Measurements from ENCODE around the gene MPV17. TPM values are rescaled to one million over a fixed set of nuclear protein-coding genes. Genes with fewer than 3 reads are reported as not detected.
A peak's percentile ranks its signal among the peaks of the same experiment; 100 is the strongest.

The MPV17 gene
- total and polyA plus RNA-seq, 2 of the 13 experiments (the other 11 are each of a cell fraction or from before 2014, with no cell fraction given), result 48.9 to 129 TPM

GRCh38 chr2:27322766-27323595, at the start of gene MPV17 (continued):
- TF ChIP-seq CERS6 (CRISPR knock-in tag; IDR thresholded peaks at IDR 0.05) (no peak), CHCHD3 (CRISPR knock-in tag; IDR thresholded peaks at IDR 0.05) (no peak), MBD4 (IDR thresholded peaks at IDR 0.05; ENCODE audit: borderline replicate concordance, low read length) (peak; percentile 43; the same call in 1 of the 2 replicates), ZNF121 (CRISPR knock-in tag; IDR thresholded peaks at IDR 0.05) (no peak), IRF2 (CRISPR knock-in tag; IDR thresholded peaks at IDR 0.05) (peak; percentile 74), HNRNPH1 (optimal IDR thresholded peaks at IDR 0.05; ENCODE audit: low read depth, low read length) (peak; percentile 88), ZNF274 (CRISPR knock-in tag; IDR thresholded peaks at IDR 0.05) (peak; percentile 82; the same call in 1 of the 2 replicates), ZSCAN20 (CRISPR knock-in tag; IDR thresholded peaks at IDR 0.05; ENCODE audit: borderline replicate concordance) (no peak; the same call in 1 of the 2 replicates), PLRG1 (conservative IDR thresholded peaks at IDR 0.05) (no peak), KLF16 (CRISPR knock-in tag; IDR thresholded peaks at IDR 0.05) (peak in 1 of 2 experiments; percentile 88; a peak in 2 of 4 replicates), ZNF513 (CRISPR knock-in tag; conservative IDR thresholded peaks at IDR 0.05) (no peak), ZNF670 (CRISPR knock-in tag; IDR thresholded peaks at IDR 0.05; ENCODE audit: borderline replicate concordance) (peak; percentile 70), HDAC1 (CRISPR knock-in tag; IDR thresholded peaks at IDR 0.05) (peak; percentile 93), SOX13 (IDR thresholded peaks at IDR 0.05) (no peak), SOX13 (CRISPR knock-in tag; conservative IDR thresholded peaks at IDR 0.05 in 1 of 2, IDR thresholded peaks at IDR 0.05 in 1 of 2) (peak; percentile 56 to 95; a peak in 2 of 4 replicates), GLMP (CRISPR knock-in tag; IDR thresholded peaks at IDR 0.05; ENCODE audit: borderline replicate concordance) (no peak), MAFK (conservative IDR thresholded peaks at IDR 0.05 in 1 of 2, IDR thresholded peaks at IDR 0.05 in 1 of 2; ENCODE audit: low read length in 2 of 2) (no peak), DNMT1 (CRISPR knock-in tag; IDR thresholded peaks at IDR 0.05) (no peak), MXD1 (CRISPR knock-in tag; IDR thresholded peaks at IDR 0.05) (peak; percentile 95), ZNF512B (CRISPR knock-in tag; IDR thresholded peaks at IDR 0.05; ENCODE audit: borderline replicate concordance) (no peak)

Data from HepG2 (cell line).